ENCODE results near the gene MZF1.

DNA sequence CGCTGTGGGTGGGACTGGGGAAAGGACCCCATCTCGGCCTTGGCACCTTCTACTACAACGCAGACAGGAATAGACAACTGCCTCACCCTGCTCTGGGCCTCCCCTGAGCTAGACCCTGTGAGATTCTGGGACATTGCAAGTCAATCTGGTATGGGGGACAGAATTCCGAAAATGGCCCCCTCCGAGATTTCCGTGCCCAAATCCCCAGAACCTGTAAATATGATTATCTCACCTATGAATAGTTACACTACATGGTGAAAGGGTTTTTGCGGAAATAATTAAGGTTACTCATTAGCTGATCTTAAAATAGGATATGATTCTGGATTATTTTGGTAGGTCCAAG, 52.9 kb downstream of the MZF1 start:
- TF ChIP-seq HDGF (IDR thresholded peaks at IDR 0.05; ENCODE audit: borderline replicate concordance) (no peak), FOXA1 (IDR thresholded peaks at IDR 0.05) (no peak), L3MBTL2 (conservative IDR thresholded peaks at IDR 0.05) (no peak)
